ENCODE results near the gene DKKL1. TPM values are rescaled to one million over a fixed set of nuclear protein-coding genes. Genes with fewer than 3 reads are reported as not detected.

Gene DKKL1
- total RNA-seq, 1 donor from 2014 or later: 0.58 TPM

- no peaks in the 10 kb centered on the region for H3K36me3 ChIP-seq (ENCODE audit: control insufficient read depth, insufficient read depth, low read length)
- no peak for DNase-seq (ENCODE audit: low read depth)
- peaks cover 9% of the 10 kb centered on the region for H3K27me3 ChIP-seq (ENCODE audit: control insufficient read depth, insufficient read depth, low read length)
- H3K4me3 ChIP-seq (ENCODE audit: low read depth, low read length): no peak overlapping the region
- TF ChIP-seq CTCF (IDR thresholded peaks at IDR 0.05; ENCODE audit: insufficient read depth, low read length, poor library complexity, severe bottlenecking): no peak
Observed at GRCh38 chr19:49378512-49378911, 14.8 kb downstream of the DKKL1 start.

GRCh38 chr19:49380391-49380790 lies 16.7 kb downstream of the DKKL1 start:
- H3K36me3 ChIP-seq (ENCODE audit: control insufficient read depth, insufficient read depth, low read length): no peaks in the 10 kb centered on the region

GRCh38 chr19:49382639-49383038 lies 19.0 kb downstream of the DKKL1 start:
- H3K36me3 ChIP-seq (ENCODE audit: control insufficient read depth, insufficient read depth, low read length): no peaks in the 10 kb centered on the region
- no peak overlapping the region for H3K4me3 ChIP-seq (ENCODE audit: low read depth, low read length)
- no peaks in the 10 kb centered on the region for H3K27me3 ChIP-seq (ENCODE audit: control insufficient read depth, insufficient read depth, low read length)
- DNase-seq (ENCODE audit: low read depth): no peak
- TF ChIP-seq CTCF (IDR thresholded peaks at IDR 0.05; ENCODE audit: insufficient read depth, low read length, poor library complexity, severe bottlenecking): no peak

More at GRCh38 chr19:49380391-49380790, 16.7 kb downstream of the DKKL1 start:
- peaks cover 4% of the 10 kb centered on the region for H3K27me3 ChIP-seq (ENCODE audit: control insufficient read depth, insufficient read depth, low read length)
- DNase-seq (ENCODE audit: low read depth): no peak
- no peak overlapping the region for H3K4me3 ChIP-seq (ENCODE audit: low read depth, low read length)
- TF ChIP-seq CTCF (IDR thresholded peaks at IDR 0.05; ENCODE audit: insufficient read depth, low read length, poor library complexity, severe bottlenecking): no peak

- Histone ChIP-seq H3K27me3 (ENCODE audit: control insufficient read depth, insufficient read depth, low read length) (no peaks in the 10 kb centered on the region), H3K36me3 (ENCODE audit: control insufficient read depth, insufficient read depth, low read length) (no peaks in the 10 kb centered on the region), H3K4me3 (ENCODE audit: low read depth, low read length) (no peak overlapping the region)
- no peak for DNase-seq (ENCODE audit: low read depth)
- no peak for TF ChIP-seq CTCF (IDR thresholded peaks at IDR 0.05; ENCODE audit: insufficient read depth, low read length, poor library complexity, severe bottlenecking)
Observed at GRCh38 chr19:49383599-49383998, 19.9 kb downstream of the DKKL1 start.

GRCh38 chr19:49387936-49388372 lies 24.3 kb downstream of the DKKL1 start, which contains the start of gene KASH5:
KASH5 (plus strand) TSS chr19:49388249; CDS start chr19:49390884, 2,635 bp downstream.
- Histone ChIP-seq H3K4me3 (ENCODE audit: low read depth, low read length) (no peak within 1 kb of the TSS), H3K36me3 (ENCODE audit: control insufficient read depth, insufficient read depth, low read length) (no peaks in the 10 kb centered on the region), H3K27me3 (ENCODE audit: control insufficient read depth, insufficient read depth, low read length) (peaks cover 22% of the 10 kb centered on the region)
- no peak for DNase-seq (ENCODE audit: low read depth)
- TF ChIP-seq CTCF (IDR thresholded peaks at IDR 0.05; ENCODE audit: insufficient read depth, low read length, poor library complexity, severe bottlenecking): no peak

GRCh38 chr19:49389406-49389805 lies 25.7 kb downstream of the DKKL1 start:
- DNase-seq (ENCODE audit: low read depth): no peak
- H3K27me3 ChIP-seq (ENCODE audit: control insufficient read depth, insufficient read depth, low read length): peaks cover 22% of the 10 kb centered on the region
- no peak for TF ChIP-seq CTCF (IDR thresholded peaks at IDR 0.05; ENCODE audit: insufficient read depth, low read length, poor library complexity, severe bottlenecking)

More at GRCh38 chr19:49389406-49389805, 25.7 kb downstream of the DKKL1 start:
- Histone ChIP-seq H3K36me3 (ENCODE audit: control insufficient read depth, insufficient read depth, low read length) (no peaks in the 10 kb centered on the region), H3K4me3 (ENCODE audit: low read depth, low read length) (no peak overlapping the region)

All from kidney epithelial cell (primary cell).